GM12891 (cell line): Measurements from ENCODE around the gene TIMM10B.

Experiments
- DNase-seq: peaks from one replicate; pipeline ENCODE4 v3.0.0; 2011; ENCODE audit warnings: low spot score; ENCODE audit not compliant: insufficient read length
- FAIRE-seq: peaks from 2 replicates; lab custom pipeline; 2011; peaks lifted over from hg19 to GRCh38; lab: Jason Lieb, UNC
- PAX5 ChIP-seq: IDR thresholded peaks from 2 replicates; pipeline ENCODE4 v1.6.1; 2011; ENCODE audit warnings: low read length, moderate library complexity, mild to moderate bottlenecking; ENCODE audit not compliant: insufficient read depth, severe bottlenecking
- POLR2A ChIP-seq: IDR thresholded peaks from 2 replicates; pipeline ENCODE4 v1.6.1; 2011; ENCODE audit warnings: low read depth, low read length, control low read depth
- POLR2AphosphoS5 ChIP-seq: IDR thresholded peaks from 2 replicates; pipeline ENCODE4 v1.6.1; 2011; ENCODE audit warnings: low read depth, low read length, control low read depth
- POU2F2 ChIP-seq: IDR thresholded peaks from 2 replicates; pipeline ENCODE4 v1.6.1; 2011; ENCODE audit warnings: low read depth, mild to moderate bottlenecking, control low read depth, low read length, moderate library complexity
- SPI1 ChIP-seq: IDR thresholded peaks from 2 replicates; pipeline ENCODE4 v1.6.1; 2011; ENCODE audit warnings: low read depth, low read length, control low read depth
- TAF1 ChIP-seq: IDR thresholded peaks from 2 replicates; pipeline ENCODE4 v1.6.1; 2011; ENCODE audit warnings: low read depth, low read length, control low read depth

The TIMM10B gene

GRCh38 chr11:6483015-6483414 is 1.7 kb downstream of the TIMM10B start:
- TF ChIP-seq POLR2A (no peak), POU2F2 (no peak), SPI1 (no peak), PAX5 (no peak)
- no peak for FAIRE-seq
- DNase-seq, result no peak

GRCh38 chr11:6485661-6486060 is 4.4 kb downstream of the TIMM10B start:
- FAIRE-seq (no peak), DNase-seq (no peak)
- TF ChIP-seq POLR2A, result no peak
- no peak for TF ChIP-seq POLR2AphosphoS5
- no peak for TF ChIP-seq TAF1
- no peak for TF ChIP-seq POU2F2
- TF ChIP-seq PAX5, result no peak
- no peak for TF ChIP-seq SPI1

- TF ChIP-seq POU2F2, result no peak
- TF ChIP-seq POLR2AphosphoS5, result no peak
- TF ChIP-seq SPI1, result no peak
- TF ChIP-seq TAF1, result no peak
- TF ChIP-seq POLR2A, result no peak
- no peak for TF ChIP-seq PAX5
- DNase-seq (no peak), FAIRE-seq (no peak)
Measured at GRCh38 chr11:6486256-6486655, 5.0 kb downstream of the TIMM10B start.

GRCh38 chr11:6486938-6487337 is 5.6 kb downstream of the TIMM10B start:
- FAIRE-seq, result no peak
- no peak for TF ChIP-seq SPI1
- TF ChIP-seq TAF1, result no peak
- TF ChIP-seq POLR2A, result no peak
- TF ChIP-seq PAX5, result no peak
- TF ChIP-seq POLR2AphosphoS5, result no peak
- no peak for TF ChIP-seq POU2F2
- DNase-seq, result no peak

- DNase-seq (no peak), FAIRE-seq (no peak)
- TF ChIP-seq POU2F2 (no peak), SPI1 (no peak), POLR2AphosphoS5 (no peak), POLR2A (no peak), TAF1 (no peak), PAX5 (no peak)
Measured at GRCh38 chr11:6488342-6488741, 7.0 kb downstream of the TIMM10B start.

- FAIRE-seq (no peak), DNase-seq (no peak)
- no peak for TF ChIP-seq PAX5
- TF ChIP-seq SPI1, result no peak
- TF ChIP-seq POU2F2, result no peak
- no peak for TF ChIP-seq POLR2AphosphoS5
- TF ChIP-seq POLR2A, result no peak; the same call in 1 of the 2 replicates
- no peak for TF ChIP-seq TAF1
Measured at GRCh38 chr11:6488821-6489220, 7.5 kb downstream of the TIMM10B start.

GRCh38 chr11:6489306-6489705 is 8.0 kb downstream of the TIMM10B start:
- DNase-seq, result no peak
- no peak for FAIRE-seq
- no peak for TF ChIP-seq POLR2AphosphoS5
- TF ChIP-seq POLR2A, result no peak
- no peak for TF ChIP-seq TAF1
- no peak for TF ChIP-seq POU2F2
- TF ChIP-seq SPI1, result no peak
- no peak for TF ChIP-seq PAX5

- FAIRE-seq, result no peak
- DNase-seq, result no peak
Measured at GRCh38 chr11:6497069-6497839, 16.0 kb downstream of the TIMM10B start, which contains the start of gene DNHD1. Gene DNHD1 (plus strand): TSS chr11:6497280. CDS start chr11:6498216, 936 bp downstream.

GRCh38 chr11:6498121-6498520 is 16.8 kb downstream of the TIMM10B start:
- TF ChIP-seq PAX5 (no peak), SPI1 (no peak), POLR2AphosphoS5 (no peak), POLR2A (no peak), TAF1 (no peak), POU2F2 (no peak)
- DNase-seq (no peak), FAIRE-seq (no peak)

More at GRCh38 chr11:6497069-6497839, 16.0 kb downstream of the TIMM10B start, which contains the start of gene DNHD1:
- no peak for TF ChIP-seq SPI1
- TF ChIP-seq TAF1, result no peak
- TF ChIP-seq POLR2A, result no peak
- TF ChIP-seq POLR2AphosphoS5, result no peak
- TF ChIP-seq POU2F2, result no peak
- no peak for TF ChIP-seq PAX5

- TF ChIP-seq POLR2A, result no peak
- TF ChIP-seq TAF1, result no peak
- TF ChIP-seq PAX5, result no peak
- TF ChIP-seq POLR2AphosphoS5, result no peak
- no peak for TF ChIP-seq SPI1
- no peak for TF ChIP-seq POU2F2
- DNase-seq (no peak), FAIRE-seq (no peak)
Measured at GRCh38 chr11:6498544-6498943, 17.2 kb downstream of the TIMM10B start.
